Endothelial cell (in vitro differentiated cells): ENCODE results near the gene RCOR1. TPM values are rescaled to one million over a fixed set of nuclear protein-coding genes. Genes with fewer than 3 reads are reported as not detected.

Experiments used
- DNase-seq: peaks from one replicate; pipeline ENCODE4 v3.0.0; 2021; ENCODE audit warnings: low spot score
- H3K27ac Mint-ChIP-seq: one replicate; pipeline ENCODE4 v1.8.0; 2021; ENCODE audit warnings: mixed read lengths, inconsistent platforms; ENCODE audit not compliant: unreplicated experiment
- H3K27me3 Mint-ChIP-seq: one replicate; pipeline ENCODE4 v1.8.0; 2021; ENCODE audit warnings: mild to moderate bottlenecking, moderate library complexity, mixed read lengths, inconsistent platforms; ENCODE audit not compliant: unreplicated experiment
- H3K36me3 Mint-ChIP-seq: one replicate; pipeline ENCODE4 v1.8.0; 2021; ENCODE audit warnings: mild to moderate bottlenecking, low read depth, mixed read lengths, inconsistent platforms; ENCODE audit not compliant: unreplicated experiment
- H3K4me1 Mint-ChIP-seq: one replicate; pipeline ENCODE4 v1.8.0; 2021; ENCODE audit warnings: mild to moderate bottlenecking, mixed read lengths, inconsistent platforms; ENCODE audit not compliant: unreplicated experiment
- H3K4me3 Mint-ChIP-seq: one replicate; pipeline ENCODE4 v1.8.0; 2021; ENCODE audit warnings: mild to moderate bottlenecking, mixed read lengths, inconsistent platforms; ENCODE audit not compliant: unreplicated experiment
- H3K9me3 Mint-ChIP-seq: one replicate; pipeline ENCODE4 v1.8.0; 2021; ENCODE audit warnings: mixed read lengths, inconsistent platforms; ENCODE audit not compliant: unreplicated experiment
- total RNA-seq: library from RNA; stranded (reverse); fragmentation: NEBNext Ultra II Directional; extraction: Animal tissue kit (Norgen Biotek cat#: 25700); gene quantifications from one replicate; pipeline ENCODE4 v1.2.1, GENCODE V29; 2021; ENCODE audit not compliant: unreplicated experiment
- TF ChIP-seq, protein P1 (sequence below): fragments of 200-600 bp; sonication (generic); IDR thresholded peaks from one replicate; pipeline ENCODE4 v1.5.0; 2021; ENCODE audit warnings: antibody characterized with exemption; ENCODE audit not compliant: unreplicated experiment

RCOR1 gene
- total RNA-seq, 1 donor from 2014 or later, result 51.6 TPM

DNA sequence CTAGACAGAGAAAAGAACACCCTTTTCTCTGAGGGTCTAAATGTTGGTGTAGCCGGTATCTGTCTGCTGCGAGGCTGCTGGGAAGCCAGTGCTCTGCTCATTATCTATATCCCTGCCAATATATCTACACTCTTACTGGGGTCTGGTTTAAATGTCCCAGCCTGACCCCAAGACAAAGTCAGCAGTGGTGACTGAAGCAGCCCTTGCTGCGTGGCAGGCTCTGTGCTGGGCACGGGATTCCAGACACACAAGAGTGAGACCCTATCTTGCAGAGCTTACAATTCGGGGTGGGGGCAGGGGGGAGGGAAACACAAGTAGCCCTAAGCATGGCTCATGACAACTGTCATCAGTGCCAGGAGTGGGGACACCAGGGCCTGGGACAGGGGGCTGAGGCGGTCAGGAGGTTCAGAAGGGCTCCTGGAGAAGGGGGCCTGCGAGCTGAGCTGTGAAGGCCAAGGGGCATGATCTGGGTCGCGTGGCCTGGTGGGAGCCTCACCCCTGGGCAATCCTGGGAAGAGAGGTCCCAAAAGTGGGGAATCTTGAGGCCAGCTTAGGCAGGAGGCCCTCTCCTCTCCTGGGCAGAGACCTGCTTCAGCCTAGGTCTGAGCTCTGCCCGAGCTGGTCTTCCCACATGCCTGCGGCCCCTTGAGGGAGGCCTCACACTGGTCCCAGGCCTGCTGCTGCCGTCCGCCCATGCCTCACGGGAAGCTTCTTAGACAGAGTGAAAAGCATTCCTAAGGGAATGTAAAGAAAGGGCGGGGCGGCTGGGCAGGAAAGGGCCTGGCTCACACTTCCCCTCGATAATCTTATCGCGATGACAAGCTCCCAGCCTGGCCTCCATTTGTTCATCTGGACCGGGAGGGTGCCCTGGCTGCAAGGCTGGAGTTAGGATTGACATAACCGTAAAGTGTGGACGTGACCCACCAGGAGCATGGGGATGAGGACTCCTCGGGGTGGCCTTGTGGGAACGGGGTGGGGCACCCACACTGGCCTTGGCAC, 7.3 kb upstream of the RCOR1 start:
- DNase-seq, result peak; percentile 44
- Mint-ChIP-seq H3K36me3 (no peaks in the 10 kb centered on the region), H3K27ac (peak overlapping the region; percentile 36), H3K9me3 (no peaks in the 10 kb centered on the region), H3K4me3 (no peak overlapping the region), H3K4me1 (peaks cover 42% of the 10 kb centered on the region), H3K27me3 (peaks cover 11% of the 10 kb centered on the region)
- TF ChIP-seq, protein P1, sequence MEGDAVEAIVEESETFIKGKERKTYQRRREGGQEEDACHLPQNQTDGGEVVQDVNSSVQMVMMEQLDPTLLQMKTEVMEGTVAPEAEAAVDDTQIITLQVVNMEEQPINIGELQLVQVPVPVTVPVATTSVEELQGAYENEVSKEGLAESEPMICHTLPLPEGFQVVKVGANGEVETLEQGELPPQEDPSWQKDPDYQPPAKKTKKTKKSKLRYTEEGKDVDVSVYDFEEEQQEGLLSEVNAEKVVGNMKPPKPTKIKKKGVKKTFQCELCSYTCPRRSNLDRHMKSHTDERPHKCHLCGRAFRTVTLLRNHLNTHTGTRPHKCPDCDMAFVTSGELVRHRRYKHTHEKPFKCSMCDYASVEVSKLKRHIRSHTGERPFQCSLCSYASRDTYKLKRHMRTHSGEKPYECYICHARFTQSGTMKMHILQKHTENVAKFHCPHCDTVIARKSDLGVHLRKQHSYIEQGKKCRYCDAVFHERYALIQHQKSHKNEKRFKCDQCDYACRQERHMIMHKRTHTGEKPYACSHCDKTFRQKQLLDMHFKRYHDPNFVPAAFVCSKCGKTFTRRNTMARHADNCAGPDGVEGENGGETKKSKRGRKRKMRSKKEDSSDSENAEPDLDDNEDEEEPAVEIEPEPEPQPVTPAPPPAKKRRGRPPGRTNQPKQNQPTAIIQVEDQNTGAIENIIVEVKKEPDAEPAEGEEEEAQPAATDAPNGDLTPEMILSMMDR, result no peak

DNA sequence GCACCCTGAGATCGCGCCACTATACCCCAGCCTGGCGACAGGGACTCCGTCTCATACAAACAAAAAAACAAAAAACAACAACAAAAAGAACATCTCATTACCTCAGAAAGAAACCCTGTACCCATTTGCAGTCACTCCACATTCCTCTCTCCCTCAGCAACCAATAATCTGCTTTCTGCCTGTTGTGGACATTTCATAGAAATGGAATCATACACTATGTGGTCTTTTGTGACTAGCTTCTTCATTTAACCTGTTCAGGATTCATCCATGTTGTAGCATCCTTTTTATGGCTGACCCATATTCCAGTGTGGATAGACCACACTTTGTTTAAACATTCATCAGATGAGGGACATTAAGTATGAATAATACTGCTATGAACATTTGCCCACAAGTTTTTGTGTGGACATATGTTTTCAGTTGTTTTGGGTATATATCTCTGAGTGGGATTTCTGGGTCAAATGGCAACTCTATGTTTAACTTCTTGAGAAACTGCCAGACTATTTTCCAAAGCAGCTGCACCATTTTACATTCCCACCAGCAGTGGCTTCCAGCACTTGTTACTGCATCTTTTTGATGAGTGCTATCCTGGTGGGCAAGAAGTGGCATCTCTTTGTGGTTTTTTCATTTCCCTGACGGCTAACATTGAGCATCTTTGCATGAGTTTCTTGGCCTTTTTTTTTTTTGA, 5.9 kb upstream of the RCOR1 start:
- H3K4me3 Mint-ChIP-seq, result no peak overlapping the region
- no peak for DNase-seq
- H3K9me3 Mint-ChIP-seq, result no peaks in the 10 kb centered on the region
- peaks cover 12% of the 10 kb centered on the region for H3K27me3 Mint-ChIP-seq
- H3K27ac Mint-ChIP-seq, result peak overlapping the region; percentile 1
- TF ChIP-seq, protein P1, result no peak
- peaks cover 48% of the 10 kb centered on the region for H3K4me1 Mint-ChIP-seq
- no peaks in the 10 kb centered on the region for H3K36me3 Mint-ChIP-seq

DNA sequence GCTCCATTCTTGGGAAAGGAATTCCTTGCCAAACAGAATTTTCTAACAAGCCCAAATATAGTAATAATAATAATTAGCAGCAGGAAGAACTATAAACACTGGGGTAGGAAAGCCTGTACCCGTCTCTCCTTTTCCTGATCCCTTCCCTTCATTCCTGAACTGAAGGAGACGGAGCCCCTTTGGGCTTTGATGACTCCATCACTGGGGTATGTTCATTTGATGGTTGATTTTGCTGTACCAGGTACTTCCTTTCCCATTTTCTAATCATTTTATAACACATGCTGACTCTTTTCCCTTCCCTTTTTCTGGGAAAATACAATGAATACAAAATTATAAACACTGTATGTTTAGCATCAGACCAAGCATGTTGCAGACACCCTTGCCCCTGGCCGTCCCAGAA, 3.6 kb upstream of the RCOR1 start:
- TF ChIP-seq, protein P1, result no peak
- H3K27ac Mint-ChIP-seq, result no peak overlapping the region
- peaks cover 44% of the 10 kb centered on the region for H3K4me1 Mint-ChIP-seq
- no peak for DNase-seq
- peaks cover 12% of the 10 kb centered on the region for H3K27me3 Mint-ChIP-seq
- no peak overlapping the region for H3K4me3 Mint-ChIP-seq
- H3K36me3 Mint-ChIP-seq, result peaks cover 3% of the 10 kb centered on the region
- H3K9me3 Mint-ChIP-seq, result no peaks in the 10 kb centered on the region

DNA sequence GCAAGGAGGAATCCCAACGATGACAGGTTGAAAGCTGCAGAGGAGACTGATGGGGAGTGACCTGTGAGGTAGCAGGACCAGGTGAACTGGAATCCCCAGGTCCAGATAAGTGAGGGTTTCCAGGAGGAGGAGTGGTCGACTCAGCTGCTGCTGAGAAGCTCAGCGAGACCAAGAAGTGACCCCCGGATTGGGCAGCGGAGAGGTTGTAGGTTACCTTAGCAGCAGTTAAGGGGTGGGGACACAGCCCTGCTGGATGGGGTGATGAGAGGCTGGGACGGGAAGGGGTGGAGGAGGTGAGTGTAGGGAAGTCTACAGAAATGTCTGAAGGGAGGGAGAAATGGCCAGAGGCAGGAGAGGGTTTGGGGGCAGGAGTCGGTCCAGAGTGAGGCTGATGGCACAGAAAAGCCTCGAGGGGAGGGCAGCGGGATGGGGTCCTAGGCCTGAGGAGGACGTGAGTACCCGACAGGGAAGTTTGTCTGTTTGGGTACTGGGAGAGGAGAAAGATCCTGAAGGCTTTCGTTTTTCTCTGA, 2.6 kb upstream of the RCOR1 start:
- Mint-ChIP-seq H3K9me3 (no peaks in the 10 kb centered on the region), H3K4me1 (peaks cover 41% of the 10 kb centered on the region), H3K4me3 (peak overlapping the region; percentile 67), H3K27me3 (peaks cover 16% of the 10 kb centered on the region), H3K36me3 (peaks cover 4% of the 10 kb centered on the region), H3K27ac (no peak overlapping the region)
- no peak for DNase-seq
- TF ChIP-seq, protein P1, result no peak
